Liver (tissue), 3 donors: ENCODE results near the gene HEBP2.

Experiments used
- CTCF ChIP-seq: fragments of 150-350 bp; IDR thresholded peaks from 2 replicates; pipeline ENCODE4 v1.5.1; 2017; ENCODE audit warnings: improper control_type of control experiment, low read depth, low read length; ENCODE audit not compliant: missing input control
- EGR1 ChIP-seq, 2 donors: IDR thresholded peaks; 2 replicates each; pipeline ENCODE4 v1.6.1; 2016 to 2018; ENCODE audit warnings: antibody characterized with exemption in 2 of 2, low read depth in 2 of 2
- FOXA1 ChIP-seq: IDR thresholded peaks from 2 replicates; pipeline ENCODE4 v1.6.1; 2016; ENCODE audit warnings: antibody characterized with exemption
- HNF4G ChIP-seq: IDR thresholded peaks from 2 replicates; pipeline ENCODE4 v1.6.1; 2016; ENCODE audit warnings: antibody characterized with exemption
- REST ChIP-seq: IDR thresholded peaks from 2 replicates; pipeline ENCODE4 v1.6.1; 2016; ENCODE audit warnings: antibody characterized with exemption, mild to moderate bottlenecking
- RXRA ChIP-seq, 2 donors: IDR thresholded peaks; 2 replicates each; pipeline ENCODE4 v1.6.1; 2017 to 2018; ENCODE audit warnings: antibody characterized with exemption in 2 of 2, mild to moderate bottlenecking in 1 of 2
- SP1 ChIP-seq: IDR thresholded peaks from 2 replicates; pipeline ENCODE4 v1.6.1; 2018; ENCODE audit warnings: antibody characterized with exemption, mild to moderate bottlenecking
- TAF1 ChIP-seq: conservative IDR thresholded peaks from 2 replicates; pipeline ENCODE4 v1.6.1; 2016; ENCODE audit warnings: antibody characterized with exemption, mild to moderate bottlenecking
- ZBTB33 ChIP-seq: IDR thresholded peaks from 2 replicates; pipeline ENCODE4 v1.6.1; 2016; ENCODE audit warnings: antibody characterized with exemption
- donor health status: healthy.
- donor health status: healthy.

GRCh38 chr6:138378463-138378862 is 25.6 kb upstream of the HEBP2 start:
- TF ChIP-seq CTCF (no peak), FOXA1 (no peak), TAF1 (no peak), SP1 (no peak), HNF4G (no peak), ZBTB33 (no peak), REST (no peak), EGR1 (IDR thresholded peaks at IDR 0.05; ENCODE audit: low read depth in 2 of 2) (no peak), RXRA (IDR thresholded peaks at IDR 0.05) (no peak)
